ENCODE measurements around the gene PDCD4. TPM values are rescaled to one million over a fixed set of nuclear protein-coding genes. Genes with fewer than 3 reads are reported as not detected.

The PDCD4 gene
- total and polyA plus RNA-seq, 2 of the 4 experiments (the other 2 are of a cell fraction), result 10.9 to 49.7 TPM

- H3K4ac ChIP-seq (ENCODE audit: low read depth, low read length), result no peak overlapping the region
- no peaks in the 10 kb centered on the region for H3K9me1 ChIP-seq (ENCODE audit: insufficient read depth, low read length)
- WGBS, 2 experiments (ENCODE audit: extremely low coverage in 2 of 2, insufficient read length in 1 of 2), result no CpG with 5 or more reads among the region's 2 CpGs
- no peaks in the 10 kb centered on the region for H3K79me1 ChIP-seq (ENCODE audit: low read depth in 1 of 2, low read length in 2 of 2)
- no peak overlapping the region for H2AFZ ChIP-seq (replicated peaks; ENCODE audit: low read length, poor library complexity)
- H2AK9ac ChIP-seq (replicated peaks; ENCODE audit: low read depth, low read length, poor library complexity), result no peak overlapping the region
- dilution Hi-C loops (cut with HindIII; ENCODE audit: low sequenced_read_pairs, unreplicated experiment) (no loop called here), in situ Hi-C loops (cut with MboI; ENCODE audit: low sequenced_read_pairs) (no loop called here), intact Hi-C loops (cut with micrococcal nuclease) (no loop called here)
- ATAC-seq (ENCODE audit: low read depth) (no peak), DNase-seq (no peak)
- H3K9me3 ChIP-seq (ENCODE audit: control insufficient read depth, insufficient read depth, low read length), result no peaks in the 10 kb centered on the region
- BruUV-seq (replicated peaks), result no TSS peak
- no peaks in the 10 kb centered on the region for H3K4me1 ChIP-seq (ENCODE audit: control insufficient read depth, insufficient read depth, low read length)
- H3K23ac ChIP-seq (ENCODE audit: low read depth, low read length), result no peak overlapping the region
- H3K4me3 ChIP-seq (ENCODE audit: insufficient read depth, low read depth, low read length), result no peak overlapping the region
- H3K36me3 ChIP-seq (ENCODE audit: control insufficient read depth, insufficient read depth, low read length), result no peaks in the 10 kb centered on the region
- no peak overlapping the region for H2AK5ac ChIP-seq (ENCODE audit: low read depth, low read length)
- H3K14ac ChIP-seq (replicated peaks; ENCODE audit: low read depth, low read length), result no peak overlapping the region
- no peak overlapping the region for H4K5ac ChIP-seq (ENCODE audit: low read depth, low read length)
- H4K8ac ChIP-seq (ENCODE audit: low read depth in 2 of 2, low read length in 2 of 2), result no peak overlapping the region
- H2BK120ac ChIP-seq (ENCODE audit: low read depth, low read length), result no peak overlapping the region
- no peak overlapping the region for H4K91ac ChIP-seq (ENCODE audit: insufficient read depth, low read depth, low read length)
- H3K9ac ChIP-seq (ENCODE audit: low read depth, low read length), result no peak overlapping the region
- H3K27me3 ChIP-seq (ENCODE audit: control insufficient read depth, insufficient read depth, low read length), result peaks cover 22% of the 10 kb centered on the region
- H3K4me2 ChIP-seq (ENCODE audit: low read depth, low read length), result no peak overlapping the region
- H2BK15ac ChIP-seq (ENCODE audit: low read depth, low read length), result no peak overlapping the region
- H2BK5ac ChIP-seq (ENCODE audit: low read depth, low read length, poor library complexity, severe bottlenecking), result no peak overlapping the region
- TF ChIP-seq MXI1 (IDR thresholded peaks at IDR 0.05; ENCODE audit: borderline replicate concordance, low read depth, low read length) (no peak), RFX5 (IDR thresholded peaks at IDR 0.05; ENCODE audit: low read depth, low read length) (no peak), SMC3 (IDR thresholded peaks at IDR 0.05; ENCODE audit: low read depth, low read length) (no peak), ELK1 (IDR thresholded peaks at IDR 0.05; ENCODE audit: borderline replicate concordance, low read depth, low read length) (no peak), CHD1 (IDR thresholded peaks at IDR 0.05; ENCODE audit: low read depth, low read length) (no peak), RAD21 (IDR thresholded peaks at IDR 0.05; ENCODE audit: low read length) (no peak), MAFK (IDR thresholded peaks at IDR 0.05; ENCODE audit: low read depth, low read length) (no peak), CEBPB (IDR thresholded peaks at IDR 0.05; ENCODE audit: low read depth, low read length) (no peak), NFE2L2 (IDR thresholded peaks at IDR 0.05; ENCODE audit: low read depth, low read length) (no peak), CTCF (conservative IDR thresholded peaks at IDR 0.05; ENCODE audit: low read depth, low read length) (no peak), MAZ (IDR thresholded peaks at IDR 0.05; ENCODE audit: borderline replicate concordance, low read depth, low read length) (no peak)
- ChIA-PET CTCF (interaction anchor here (0.8 kb wide), 1 partner anchor 72 kb away, joined by 3 read pairs; no protein-coding TSS in a partner anchor), POLR2A (ENCODE audit: unreplicated experiment) (no interaction called here)
- no peak overlapping the region for H2BK20ac ChIP-seq (ENCODE audit: low read depth, low read length)
- no peaks in the 10 kb centered on the region for H4K20me1 ChIP-seq (ENCODE audit: insufficient read depth, low read length)
- no peak overlapping the region for H3K56ac ChIP-seq (ENCODE audit: extremely low read depth, insufficient read depth, low read length)
- no peak overlapping the region for H3K27ac ChIP-seq (ENCODE audit: insufficient read depth, low read length)
- no peak overlapping the region for H3K18ac ChIP-seq (ENCODE audit: low read depth, low read length)
Measured at GRCh38 chr10:110845192-110845755, 26.5 kb upstream of the PDCD4 start.

All from IMR-90 (cell line).